ENCODE results near the gene FYN. TPM values are rescaled to one million over a fixed set of nuclear protein-coding genes. Genes with fewer than 3 reads are reported as not detected.
A peak's percentile ranks its signal among the peaks of the same experiment; 100 is the strongest.

FYN gene
- polyA plus RNA-seq, 1 donor from 2014 or later = 45.9 TPM

DNA sequence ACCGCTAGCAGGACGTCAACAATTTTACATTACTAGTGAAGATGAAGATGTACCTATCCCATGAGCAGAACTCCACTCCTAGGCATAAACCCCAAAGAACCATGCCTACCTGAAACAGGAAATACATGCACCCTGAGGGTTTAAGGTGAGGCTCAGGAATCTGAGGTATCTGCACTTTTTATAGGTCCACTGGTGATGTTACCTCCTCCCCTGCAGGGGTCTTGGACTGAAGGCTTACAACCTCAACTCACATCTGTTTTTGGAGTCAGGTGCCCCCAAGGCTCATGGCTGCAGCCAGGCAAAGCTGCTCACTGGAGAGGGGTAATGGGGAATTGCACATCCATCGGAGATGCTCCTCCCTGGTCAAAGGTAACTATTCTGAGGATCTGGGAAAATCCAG, 135.1 kb downstream of the FYN start:
- peaks cover 2% of the 10 kb centered on the region for H3K27me3 Mint-ChIP-seq
- H3K9me3 Mint-ChIP-seq = no peaks in the 10 kb centered on the region
- H3K4me1 Mint-ChIP-seq = peaks cover 48 to 58% (median 52%) of the 10 kb centered on the region in 3 donors
- H3K27ac Mint-ChIP-seq = no peak overlapping the region
- no peak overlapping the region for H3K4me3 Mint-ChIP-seq
- H3K36me3 Mint-ChIP-seq = peaks cover 1% of the 10 kb centered on the region

- Mint-ChIP-seq H3K36me3 (peaks cover 3% of the 10 kb centered on the region), H3K4me3 (no peak overlapping the region), H3K27me3 (peaks cover 2% of the 10 kb centered on the region), H3K4me1 (peaks cover 54 to 62% (median 54%) of the 10 kb centered on the region in 3 donors), H3K9me3 (no peaks in the 10 kb centered on the region), H3K27ac (peak overlapping the region in 1 of 3 donors; percentile 65)
Observed at GRCh38 chr6:111737065-111737521, 136.2 kb downstream of the FYN start.

DNA sequence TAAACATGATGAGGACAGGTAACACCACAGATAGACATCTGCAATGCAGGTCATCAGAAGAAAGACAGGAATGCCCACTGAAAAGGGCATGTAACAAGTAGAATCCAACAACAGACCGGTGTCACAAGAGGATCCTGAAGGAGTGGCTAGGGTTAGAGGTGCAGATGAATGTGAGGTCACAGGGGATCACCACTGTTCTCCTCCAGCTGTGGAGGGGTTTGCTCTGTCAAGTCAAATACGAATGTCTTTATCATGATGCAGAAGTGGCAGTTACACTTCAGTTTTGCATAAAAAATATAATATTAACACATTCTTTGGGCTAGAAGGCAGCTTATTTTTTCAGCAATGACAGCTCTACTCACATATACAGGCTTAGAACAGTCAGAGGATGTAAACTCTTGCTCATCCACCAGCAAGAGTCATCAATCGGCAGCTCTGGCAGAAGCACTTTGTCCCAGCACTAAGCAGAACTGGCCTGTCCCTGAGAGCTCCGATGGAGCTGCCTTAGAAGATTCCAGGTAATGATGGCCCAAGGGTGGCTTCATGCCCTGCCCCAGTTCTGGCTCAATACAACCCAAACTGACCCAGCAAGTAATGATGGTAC, 137.1 kb downstream of the FYN start:
- H3K4me3 Mint-ChIP-seq = no peak overlapping the region
- H3K9me3 Mint-ChIP-seq = no peaks in the 10 kb centered on the region
- no peak overlapping the region for H3K27ac Mint-ChIP-seq
- H3K27me3 Mint-ChIP-seq = peaks cover 2% of the 10 kb centered on the region
- peaks cover 60 to 66% (median 61%) of the 10 kb centered on the region in 3 donors for H3K4me1 Mint-ChIP-seq
- H3K36me3 Mint-ChIP-seq = peaks cover 3% of the 10 kb centered on the region

- Mint-ChIP-seq H3K9me3 (no peaks in the 10 kb centered on the region), H3K4me1 (peaks cover 46 to 62% (median 61%) of the 10 kb centered on the region in 3 donors), H3K4me3 (peak overlapping the region in 2 of 4 donors; percentile 12 to 74), H3K36me3 (peaks cover 5% of the 10 kb centered on the region), H3K27me3 (peaks cover 2% of the 10 kb centered on the region), H3K27ac (peak overlapping the region in 2 of 3 donors; percentile 54 to 96)
Observed at GRCh38 chr6:111734068-111735061, 138.9 kb downstream of the FYN start.

GRCh38 chr6:111732390-111732789, 140.9 kb downstream of the FYN start:
- peak overlapping the region in 1 of 3 donors; percentile 76 for H3K27ac Mint-ChIP-seq
- H3K4me1 Mint-ChIP-seq = peaks cover 39 to 52% (median 52%) of the 10 kb centered on the region in 3 donors
- no peaks in the 10 kb centered on the region for H3K9me3 Mint-ChIP-seq
- H3K4me3 Mint-ChIP-seq = peak overlapping the region in 1 of 4 donors; percentile 45
- peaks cover 5% of the 10 kb centered on the region for H3K36me3 Mint-ChIP-seq
- H3K27me3 Mint-ChIP-seq = no peaks in the 10 kb centered on the region

- Mint-ChIP-seq H3K4me1 (peaks cover 39 to 52% (median 45%) of the 10 kb centered on the region in 3 donors), H3K36me3 (peaks cover 5% of the 10 kb centered on the region), H3K27me3 (no peaks in the 10 kb centered on the region), H3K9me3 (no peaks in the 10 kb centered on the region), H3K4me3 (peak overlapping the region in 1 of 4 donors; percentile 41), H3K27ac (peak overlapping the region in 2 of 3 donors; percentile 28 to 76)
Observed at GRCh38 chr6:111731456-111732195, 141.6 kb downstream of the FYN start.

DNA sequence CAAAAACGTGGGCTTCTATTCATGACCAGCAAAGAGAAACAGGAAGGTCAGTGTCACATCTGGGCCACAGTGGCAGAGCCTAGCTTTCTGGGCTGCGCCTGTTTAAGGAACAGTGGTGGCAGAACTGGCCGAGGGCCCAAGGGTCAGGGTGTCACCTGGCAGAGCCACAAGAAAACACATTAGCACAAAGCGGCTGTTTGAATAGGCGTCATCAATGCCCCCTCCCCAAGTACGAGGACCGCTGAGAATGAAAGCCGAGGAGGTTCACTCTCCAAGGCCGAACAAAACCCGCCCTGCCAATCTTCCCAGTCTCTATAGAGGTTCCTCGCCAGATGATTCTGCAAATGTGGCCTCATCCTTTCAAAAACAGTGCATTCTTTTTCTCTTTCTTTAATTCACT, 142.4 kb downstream of the FYN start:
- peak overlapping the region in 2 of 3 donors; percentile 28 to 81 for H3K27ac Mint-ChIP-seq
- peaks cover 5% of the 10 kb centered on the region for H3K36me3 Mint-ChIP-seq
- H3K27me3 Mint-ChIP-seq = no peaks in the 10 kb centered on the region
- peak overlapping the region in 2 of 4 donors; percentile 41 to 81 for H3K4me3 Mint-ChIP-seq
- H3K9me3 Mint-ChIP-seq = no peaks in the 10 kb centered on the region
- peaks cover 36 to 54% (median 39%) of the 10 kb centered on the region in 3 donors for H3K4me1 Mint-ChIP-seq

DNA sequence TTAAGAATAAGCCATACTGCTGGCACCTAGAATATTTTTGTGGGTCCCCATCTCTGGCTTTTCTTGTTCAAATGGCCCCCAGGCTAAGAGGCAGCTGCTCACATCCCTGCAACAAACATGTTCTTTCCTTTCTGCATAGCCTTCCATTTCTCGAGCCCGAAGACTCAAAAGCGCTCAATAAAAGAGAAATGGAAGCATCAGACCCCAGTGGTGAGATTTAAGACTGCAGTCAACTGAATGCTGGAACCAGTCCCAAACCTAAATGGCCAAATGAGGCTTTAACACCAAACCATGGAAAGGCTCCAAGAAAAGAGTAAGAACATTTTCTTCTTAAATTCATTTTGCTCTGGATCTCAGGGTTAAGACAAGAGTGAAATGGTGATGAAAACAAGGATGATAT, 145.4 kb downstream of the FYN start:
- Mint-ChIP-seq H3K27ac (no peak overlapping the region), H3K4me1 (peaks cover 32 to 54% (median 32%) of the 10 kb centered on the region in 3 donors), H3K36me3 (peaks cover 2% of the 10 kb centered on the region), H3K4me3 (no peak overlapping the region), H3K27me3 (no peaks in the 10 kb centered on the region), H3K9me3 (no peaks in the 10 kb centered on the region)

- peaks cover 2% of the 10 kb centered on the region for H3K36me3 Mint-ChIP-seq
- H3K9me3 Mint-ChIP-seq = no peaks in the 10 kb centered on the region
- peaks cover 32 to 48% (median 33%) of the 10 kb centered on the region in 3 donors for H3K4me1 Mint-ChIP-seq
- H3K27me3 Mint-ChIP-seq = no peaks in the 10 kb centered on the region
- H3K27ac Mint-ChIP-seq = no peak overlapping the region
- no peak overlapping the region for H3K4me3 Mint-ChIP-seq
Observed at GRCh38 chr6:111727041-111727440, 146.2 kb downstream of the FYN start.

DNA sequence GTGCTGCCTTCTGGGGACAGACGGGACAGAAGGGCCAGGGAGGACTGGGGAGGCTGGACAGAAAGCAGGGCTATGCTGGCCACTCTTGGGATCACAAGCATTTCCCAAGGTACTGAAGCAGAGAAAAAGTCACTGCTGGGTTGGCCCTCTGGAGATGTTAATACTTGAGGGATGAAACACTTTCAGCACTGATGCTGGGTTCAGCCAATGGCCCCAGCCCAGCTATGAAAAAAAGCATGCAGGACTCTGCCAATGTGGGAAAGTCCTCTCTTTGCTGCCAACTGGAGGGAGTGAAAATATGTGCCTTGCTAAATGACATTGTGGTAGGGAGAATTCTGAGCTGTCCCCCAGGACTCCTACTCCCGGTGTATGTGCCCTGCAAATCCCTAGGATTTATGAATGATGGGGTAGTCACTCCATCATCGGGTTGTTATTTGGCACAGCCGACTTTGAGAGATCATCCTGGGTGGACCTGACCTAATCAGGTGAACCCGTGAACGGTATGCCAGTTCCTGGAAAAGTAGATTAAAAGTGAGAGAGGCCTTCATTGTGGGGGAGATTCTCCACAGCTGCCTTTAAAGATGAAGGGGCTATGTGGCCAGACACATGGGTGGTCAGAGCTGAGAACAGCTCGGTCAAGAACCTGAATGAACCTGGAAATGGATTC, 147.7 kb downstream of the FYN start:
- Mint-ChIP-seq H3K4me1 (peaks cover 19 to 37% (median 30%) of the 10 kb centered on the region in 3 donors), H3K9me3 (no peaks in the 10 kb centered on the region), H3K27me3 (no peaks in the 10 kb centered on the region), H3K4me3 (peak overlapping the region in 1 of 4 donors; percentile 51), H3K27ac (peak overlapping the region in 1 of 3 donors; percentile 26), H3K36me3 (peaks cover 1% of the 10 kb centered on the region)

- Mint-ChIP-seq H3K4me3 (peak overlapping the region in 3 of 4 donors; percentile 26 to 90 (median 87)), H3K4me1 (peaks cover 14 to 33% (median 30%) of the 10 kb centered on the region in 3 donors), H3K9me3 (no peaks in the 10 kb centered on the region), H3K27ac (peak overlapping the region in 2 of 3 donors; percentile 53 to 89), H3K27me3 (no peaks in the 10 kb centered on the region), H3K36me3 (no peaks in the 10 kb centered on the region)
Observed at GRCh38 chr6:111724505-111724904, 148.7 kb downstream of the FYN start.

DNA sequence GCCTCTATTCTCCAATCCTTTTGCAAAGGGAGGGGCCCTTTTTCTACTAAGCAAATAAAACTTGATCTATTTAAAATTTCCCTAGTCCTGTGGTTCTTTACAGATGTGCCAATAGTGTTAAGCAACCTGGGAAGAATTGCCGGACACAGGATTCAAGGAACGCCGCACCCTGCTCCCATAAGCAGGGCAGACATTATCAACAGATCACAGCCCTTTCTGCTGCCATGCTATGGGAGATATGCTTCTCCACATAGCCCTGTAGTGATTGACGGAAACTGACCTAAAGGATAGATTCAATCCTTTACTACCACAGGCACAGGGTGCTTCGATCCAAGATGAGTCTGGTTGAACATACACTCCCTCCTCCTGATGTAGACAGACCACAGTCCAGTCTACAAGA, 149.2 kb downstream of the FYN start:
- Mint-ChIP-seq H3K27me3 (no peaks in the 10 kb centered on the region), H3K4me3 (peak overlapping the region in 2 of 4 donors; percentile 87 to 90), H3K27ac (peak overlapping the region in 1 of 3 donors; percentile 32), H3K9me3 (no peaks in the 10 kb centered on the region), H3K4me1 (peaks cover 14 to 33% (median 30%) of the 10 kb centered on the region in 3 donors), H3K36me3 (no peaks in the 10 kb centered on the region)

DNA sequence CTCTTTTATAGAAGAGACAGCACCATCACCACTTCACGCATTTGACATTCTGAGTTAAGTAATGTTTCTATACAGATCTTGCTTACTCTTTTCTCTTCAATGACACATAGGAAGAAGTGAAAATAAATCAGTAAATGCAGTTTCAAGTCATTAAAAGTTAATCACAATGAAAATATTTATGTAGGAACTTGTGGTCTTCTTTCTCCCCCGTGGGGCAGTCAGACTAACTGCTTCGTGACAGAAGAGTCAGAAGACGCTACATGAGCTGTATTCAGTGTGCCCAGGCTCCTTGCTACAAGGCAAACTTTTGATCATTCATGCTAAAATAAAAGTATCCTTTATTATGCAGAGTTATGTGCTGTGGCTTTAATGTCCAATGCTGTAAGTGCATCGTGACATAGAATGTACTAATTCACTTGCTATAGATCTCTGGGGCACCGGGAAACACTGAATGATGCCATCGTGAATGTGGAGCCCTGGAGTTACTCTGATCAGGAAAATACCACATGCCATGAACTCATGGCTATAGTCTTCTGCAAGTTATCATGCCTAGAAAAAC, 149.8 kb downstream of the FYN start:
- Mint-ChIP-seq H3K4me3 (peak overlapping the region in 2 of 4 donors; percentile 32 to 54), H3K4me1 (peaks cover 14 to 32% (median 30%) of the 10 kb centered on the region in 3 donors), H3K27ac (no peak overlapping the region), H3K36me3 (no peaks in the 10 kb centered on the region), H3K9me3 (no peaks in the 10 kb centered on the region), H3K27me3 (no peaks in the 10 kb centered on the region)

Measured in IgD-negative memory B cell (primary cell).